Calu3 (cell line): ENCODE measurements around the gene FA2H. TPM values are rescaled to one million over a fixed set of nuclear protein-coding genes. Genes with fewer than 3 reads are reported as not detected.
"Not testable (repeated sequence)": the region's sequence is repeated elsewhere in the genome, so short reads cannot be mapped to it uniquely, and the experiment has no call there.

Source experiments
- BruUV-seq: library from RNA; stranded (reverse); fragments of 400-500 nt; replicated peaks from 2 replicates; lab custom pipeline; 2021; lab: Mats Ljungman, UMichigan
- CTCF ChIA-PET: fragments of 300-600 bp; sonication (Branson Sonifier 250); formaldehyde crosslinking; loops from one replicate; lab custom pipeline; 2022; ENCODE audit warnings: antibody characterized with exemption; lab: Charles Lee
- DNase-seq: peaks from one replicate; pipeline ENCODE4 v3.0.0; 2022
- H3K27ac Mint-ChIP-seq: one replicate; pipeline ENCODE4 v1.8.0; 2022; ENCODE audit warnings: mixed read lengths; ENCODE audit not compliant: unreplicated experiment
- H3K27me3 Mint-ChIP-seq: one replicate; pipeline ENCODE4 v1.8.0; 2022; ENCODE audit warnings: mixed read lengths; ENCODE audit not compliant: unreplicated experiment
- H3K36me3 Mint-ChIP-seq: one replicate; pipeline ENCODE4 v1.8.0; 2022; ENCODE audit warnings: mild to moderate bottlenecking, moderate library complexity, mixed read lengths; ENCODE audit not compliant: insufficient read depth, unreplicated experiment
- H3K4me1 Mint-ChIP-seq: one replicate; pipeline ENCODE4 v1.8.0; 2022; ENCODE audit warnings: mild to moderate bottlenecking, low read depth, mixed read lengths; ENCODE audit not compliant: unreplicated experiment
- H3K4me3 Mint-ChIP-seq: one replicate; pipeline ENCODE4 v1.8.0; 2022; ENCODE audit warnings: mild to moderate bottlenecking, low read depth, moderate library complexity, mixed read lengths; ENCODE audit not compliant: unreplicated experiment
- H3K9me3 Mint-ChIP-seq: one replicate; pipeline ENCODE4 v1.8.0; 2022; ENCODE audit warnings: low read depth, mixed read lengths; ENCODE audit not compliant: unreplicated experiment
- intact Hi-C: fragments of 100-400 bp; cut with micrococcal nuclease; formaldehyde crosslinking; loops from one replicate; pipeline ENCODE4 v1.10.0; 2022; ENCODE audit not compliant: unreplicated experiment
- total RNA-seq: library from RNA; stranded (reverse); gene quantifications from 2 replicates; pipeline ENCODE4 v1.2.3, GENCODE V29; 2022
- TF ChIP-seq, protein P1 (sequence below): fragments of 200-600 bp; IDR thresholded peaks from one replicate; pipeline ENCODE4 v1.8.0; 2022; ENCODE audit warnings: antibody characterized with exemption; ENCODE audit not compliant: unreplicated experiment

The FA2H gene
- total RNA-seq, 1 experiment from 2014 or later = 74.2 TPM

- Mint-ChIP-seq H3K4me1 (no peaks in the 10 kb centered on the region), H3K36me3 (no peaks in the 10 kb centered on the region), H3K4me3 (no peak overlapping the region), H3K9me3 (peaks cover 2% of the 10 kb centered on the region), H3K27ac (no peak overlapping the region), H3K27me3 (no peaks in the 10 kb centered on the region)
- CTCF ChIA-PET = no interaction called here
- no TSS peak for BruUV-seq
- TF ChIP-seq, protein P1, sequence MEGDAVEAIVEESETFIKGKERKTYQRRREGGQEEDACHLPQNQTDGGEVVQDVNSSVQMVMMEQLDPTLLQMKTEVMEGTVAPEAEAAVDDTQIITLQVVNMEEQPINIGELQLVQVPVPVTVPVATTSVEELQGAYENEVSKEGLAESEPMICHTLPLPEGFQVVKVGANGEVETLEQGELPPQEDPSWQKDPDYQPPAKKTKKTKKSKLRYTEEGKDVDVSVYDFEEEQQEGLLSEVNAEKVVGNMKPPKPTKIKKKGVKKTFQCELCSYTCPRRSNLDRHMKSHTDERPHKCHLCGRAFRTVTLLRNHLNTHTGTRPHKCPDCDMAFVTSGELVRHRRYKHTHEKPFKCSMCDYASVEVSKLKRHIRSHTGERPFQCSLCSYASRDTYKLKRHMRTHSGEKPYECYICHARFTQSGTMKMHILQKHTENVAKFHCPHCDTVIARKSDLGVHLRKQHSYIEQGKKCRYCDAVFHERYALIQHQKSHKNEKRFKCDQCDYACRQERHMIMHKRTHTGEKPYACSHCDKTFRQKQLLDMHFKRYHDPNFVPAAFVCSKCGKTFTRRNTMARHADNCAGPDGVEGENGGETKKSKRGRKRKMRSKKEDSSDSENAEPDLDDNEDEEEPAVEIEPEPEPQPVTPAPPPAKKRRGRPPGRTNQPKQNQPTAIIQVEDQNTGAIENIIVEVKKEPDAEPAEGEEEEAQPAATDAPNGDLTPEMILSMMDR = no peak
- intact Hi-C loops = no loop called here
- no peak for DNase-seq
These were observed 20.0 kb upstream of the FA2H start for GRCh38 chr16:74794668-74795067.

GRCh38 chr16:74793571-74793970 lies 19.0 kb upstream of the FA2H start:
- BruUV-seq = no TSS peak
- CTCF ChIA-PET = no interaction called here
- Mint-ChIP-seq H3K4me1 (no peaks in the 10 kb centered on the region), H3K27me3 (no peaks in the 10 kb centered on the region), H3K27ac (no peak overlapping the region), H3K4me3 (no peak overlapping the region), H3K36me3 (no peaks in the 10 kb centered on the region), H3K9me3 (peaks cover 2% of the 10 kb centered on the region)
- TF ChIP-seq, protein P1 = no peak
- intact Hi-C loops = no loop called here
- DNase-seq = no peak

DNA sequence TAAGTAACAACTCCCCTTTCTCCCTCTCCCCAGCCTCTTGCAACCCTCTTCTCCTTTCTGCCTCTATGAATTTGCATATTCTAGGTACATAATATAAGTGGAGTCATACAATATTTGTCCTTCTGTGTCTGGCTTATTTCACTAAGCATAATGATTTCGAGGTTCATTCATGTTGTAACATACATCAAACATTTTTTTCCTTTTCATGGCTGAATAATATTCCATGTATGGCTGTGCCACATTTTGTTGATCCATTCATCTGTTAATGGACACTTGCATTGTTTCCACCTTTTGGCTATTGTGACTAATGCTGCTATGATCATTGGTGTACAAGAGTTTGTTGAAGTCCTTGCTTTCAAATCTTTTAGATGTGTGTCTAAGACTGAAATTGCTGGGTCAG lies 17.6 kb upstream of the FA2H start:
- DNase-seq = no peak
- TF ChIP-seq, protein P1 = no peak
- H3K36me3 Mint-ChIP-seq = no peaks in the 10 kb centered on the region
- H3K4me1 Mint-ChIP-seq = no peaks in the 10 kb centered on the region
- no peak overlapping the region for H3K27ac Mint-ChIP-seq
- no TSS peak for BruUV-seq
- H3K27me3 Mint-ChIP-seq = no peaks in the 10 kb centered on the region
- H3K9me3 Mint-ChIP-seq = peaks cover 6% of the 10 kb centered on the region
- CTCF ChIA-PET = no interaction called here
- no peak overlapping the region for H3K4me3 Mint-ChIP-seq
- intact Hi-C loops = no loop called here

- BruUV-seq, H3K27ac Mint-ChIP-seq, DNase-seq, intact Hi-C loops, H3K4me3 Mint-ChIP-seq, H3K9me3 Mint-ChIP-seq, CTCF ChIA-PET, H3K27me3 Mint-ChIP-seq, H3K36me3 Mint-ChIP-seq, H3K4me1 Mint-ChIP-seq: not testable (repeated sequence)
These were observed 17.1 kb upstream of the FA2H start for GRCh38 chr16:74791749-74792148.

- CTCF ChIA-PET = no interaction called here
- H3K4me3 Mint-ChIP-seq = no peak overlapping the region
- no peak for DNase-seq
- H3K9me3 Mint-ChIP-seq = peaks cover 6% of the 10 kb centered on the region
- no peak overlapping the region for H3K27ac Mint-ChIP-seq
- H3K27me3 Mint-ChIP-seq = no peaks in the 10 kb centered on the region
- no TSS peak for BruUV-seq
- no peaks in the 10 kb centered on the region for H3K4me1 Mint-ChIP-seq
- no peaks in the 10 kb centered on the region for H3K36me3 Mint-ChIP-seq
- TF ChIP-seq, protein P1 = no peak
- intact Hi-C loops = no loop called here
These were observed 13.5 kb upstream of the FA2H start for GRCh38 chr16:74788108-74788507.
